ENCODE measurements around the gene KDM1B. TPM values are rescaled to one million over a fixed set of nuclear protein-coding genes. Genes with fewer than 3 reads are reported as not detected.

KDM1B gene
- total and polyA plus RNA-seq, 2 experiments from 2014 or later = 1.6 to 15.4 TPM

DNA sequence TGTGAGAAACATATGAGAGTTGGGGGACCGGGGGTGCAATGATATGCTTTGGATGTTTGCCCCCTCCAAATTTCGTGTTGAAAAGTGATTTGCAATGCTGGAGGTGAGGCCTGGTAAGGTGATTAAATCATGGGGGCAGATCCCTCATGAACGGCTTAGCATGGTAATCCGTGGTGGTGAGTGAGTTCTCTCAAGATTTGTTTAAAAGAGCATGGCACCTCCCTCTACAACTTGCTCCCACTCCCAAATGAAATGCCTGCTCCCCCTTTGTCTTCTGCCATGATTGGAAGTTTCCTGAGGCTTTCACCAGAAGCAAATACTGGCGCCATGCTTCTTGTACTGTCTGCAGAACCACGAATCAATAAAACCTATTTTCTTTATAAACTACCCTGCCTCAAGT lies 106.7 kb downstream of the KDM1B start:
- H3K27ac ChIP-seq = peak overlapping the region; percentile 13
- no peaks in the 10 kb centered on the region for H3K27me3 ChIP-seq
- no peaks in the 10 kb centered on the region for H3K9me3 ChIP-seq (ENCODE audit: low read depth)
- no peak for DNase-seq (ENCODE audit: low read depth in 1 of 2, low spot score in 1 of 2)
- H3K36me3 ChIP-seq = peaks cover 5% of the 10 kb centered on the region
- TF ChIP-seq, protein P1, sequence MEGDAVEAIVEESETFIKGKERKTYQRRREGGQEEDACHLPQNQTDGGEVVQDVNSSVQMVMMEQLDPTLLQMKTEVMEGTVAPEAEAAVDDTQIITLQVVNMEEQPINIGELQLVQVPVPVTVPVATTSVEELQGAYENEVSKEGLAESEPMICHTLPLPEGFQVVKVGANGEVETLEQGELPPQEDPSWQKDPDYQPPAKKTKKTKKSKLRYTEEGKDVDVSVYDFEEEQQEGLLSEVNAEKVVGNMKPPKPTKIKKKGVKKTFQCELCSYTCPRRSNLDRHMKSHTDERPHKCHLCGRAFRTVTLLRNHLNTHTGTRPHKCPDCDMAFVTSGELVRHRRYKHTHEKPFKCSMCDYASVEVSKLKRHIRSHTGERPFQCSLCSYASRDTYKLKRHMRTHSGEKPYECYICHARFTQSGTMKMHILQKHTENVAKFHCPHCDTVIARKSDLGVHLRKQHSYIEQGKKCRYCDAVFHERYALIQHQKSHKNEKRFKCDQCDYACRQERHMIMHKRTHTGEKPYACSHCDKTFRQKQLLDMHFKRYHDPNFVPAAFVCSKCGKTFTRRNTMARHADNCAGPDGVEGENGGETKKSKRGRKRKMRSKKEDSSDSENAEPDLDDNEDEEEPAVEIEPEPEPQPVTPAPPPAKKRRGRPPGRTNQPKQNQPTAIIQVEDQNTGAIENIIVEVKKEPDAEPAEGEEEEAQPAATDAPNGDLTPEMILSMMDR (IDR thresholded peaks at IDR 0.05; ENCODE audit: low read depth, low read length) = no peak
- H3K4me3 ChIP-seq = no peak overlapping the region
- no peaks in the 10 kb centered on the region for H3K4me1 ChIP-seq (ENCODE audit: low read depth)

DNA sequence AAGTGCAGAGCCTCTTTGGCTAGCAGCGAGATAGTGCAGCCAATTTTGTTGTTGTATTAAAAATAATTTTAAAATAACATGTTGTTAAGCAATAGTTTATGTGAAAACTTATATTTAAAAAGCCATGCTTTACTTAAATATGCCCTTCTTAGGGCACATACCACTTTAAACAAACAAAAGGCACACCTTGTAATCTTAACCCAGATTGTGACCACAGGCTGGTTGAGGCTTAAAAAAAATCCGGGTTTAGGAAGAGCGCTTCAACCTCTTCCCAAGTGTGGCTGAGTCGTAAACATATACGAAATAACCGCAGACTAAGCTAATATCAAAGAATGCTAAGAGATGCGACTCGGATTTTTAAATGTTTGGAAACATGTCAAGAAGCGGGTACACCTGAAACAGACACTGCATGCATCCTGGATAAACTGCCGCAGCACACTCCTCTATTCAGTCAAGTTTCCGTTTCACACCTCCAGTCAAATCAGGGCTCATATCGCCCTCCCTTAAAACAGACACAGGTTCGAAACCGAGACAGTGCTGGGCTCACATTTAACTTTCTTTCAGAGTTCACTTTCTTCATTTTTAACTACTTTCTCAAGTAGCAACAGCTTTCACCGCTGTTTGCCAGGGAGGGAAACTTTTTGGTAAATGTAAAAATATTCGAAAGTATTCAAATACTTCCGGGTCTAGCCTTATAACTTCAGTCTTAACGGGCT lies 107.6 kb downstream of the KDM1B start:
- peak in 1 of 2 donors; percentile 10 for DNase-seq (ENCODE audit: low read depth in 1 of 2, low spot score in 1 of 2)
- Histone ChIP-seq H3K4me1 (ENCODE audit: low read depth) (no peaks in the 10 kb centered on the region), H3K27me3 (no peaks in the 10 kb centered on the region), H3K36me3 (peaks cover under 1% of the 10 kb centered on the region), H3K27ac (no peak overlapping the region), H3K9me3 (ENCODE audit: low read depth) (no peaks in the 10 kb centered on the region), H3K4me3 (peak overlapping the region; percentile 51)
- TF ChIP-seq, protein P1 (IDR thresholded peaks at IDR 0.05; ENCODE audit: low read depth, low read length) = no peak

DNA sequence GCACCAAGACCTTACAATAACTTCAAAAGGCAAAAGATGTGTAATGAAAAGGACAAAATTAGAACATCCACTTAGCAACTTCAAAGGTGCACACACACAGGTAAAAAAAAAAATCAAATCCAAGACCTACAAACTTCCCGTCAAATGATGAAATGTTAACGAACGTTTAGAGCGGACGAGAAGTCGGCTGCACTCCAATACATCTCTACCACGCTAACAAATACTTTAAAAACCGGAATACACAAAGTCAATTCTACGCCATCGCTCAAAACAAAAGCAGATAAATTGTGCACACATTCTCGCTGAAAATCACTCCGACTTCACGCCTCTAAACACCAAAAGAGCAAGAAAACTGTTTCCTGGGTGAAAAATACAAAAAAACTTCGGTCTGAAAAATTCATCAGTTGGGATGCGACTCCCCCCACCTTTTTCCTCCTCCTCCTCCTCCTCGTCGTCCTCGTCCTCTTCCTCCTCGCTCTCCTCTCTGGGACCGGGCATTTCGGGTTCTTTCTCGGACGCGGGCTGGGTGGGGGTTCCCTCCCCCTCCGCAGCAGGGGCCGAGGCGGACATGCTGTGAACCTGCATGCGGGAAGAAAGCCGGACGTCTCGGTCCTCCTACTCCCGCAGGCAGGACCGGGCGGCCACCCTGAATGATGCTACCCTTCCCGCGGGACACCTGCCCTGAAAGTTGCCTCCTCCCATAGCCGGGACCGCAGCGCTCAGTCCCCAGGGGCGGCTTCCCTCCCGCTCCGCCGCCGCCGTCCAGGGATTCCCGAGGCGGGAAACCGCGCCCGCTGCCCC lies 108.4 kb downstream of the KDM1B start:
- H3K4me3 ChIP-seq = peak overlapping the region; percentile 51
- TF ChIP-seq, protein P1 (IDR thresholded peaks at IDR 0.05; ENCODE audit: low read depth, low read length) = no peak
- H3K27me3 ChIP-seq = no peaks in the 10 kb centered on the region
- H3K9me3 ChIP-seq (ENCODE audit: low read depth) = no peaks in the 10 kb centered on the region
- peak in 1 of 2 donors; percentile 25 for DNase-seq (ENCODE audit: low read depth in 1 of 2, low spot score in 1 of 2)
- peak overlapping the region; percentile 93 for H3K27ac ChIP-seq
- H3K4me1 ChIP-seq (ENCODE audit: low read depth) = no peaks in the 10 kb centered on the region
- no peaks in the 10 kb centered on the region for H3K36me3 ChIP-seq

DNA sequence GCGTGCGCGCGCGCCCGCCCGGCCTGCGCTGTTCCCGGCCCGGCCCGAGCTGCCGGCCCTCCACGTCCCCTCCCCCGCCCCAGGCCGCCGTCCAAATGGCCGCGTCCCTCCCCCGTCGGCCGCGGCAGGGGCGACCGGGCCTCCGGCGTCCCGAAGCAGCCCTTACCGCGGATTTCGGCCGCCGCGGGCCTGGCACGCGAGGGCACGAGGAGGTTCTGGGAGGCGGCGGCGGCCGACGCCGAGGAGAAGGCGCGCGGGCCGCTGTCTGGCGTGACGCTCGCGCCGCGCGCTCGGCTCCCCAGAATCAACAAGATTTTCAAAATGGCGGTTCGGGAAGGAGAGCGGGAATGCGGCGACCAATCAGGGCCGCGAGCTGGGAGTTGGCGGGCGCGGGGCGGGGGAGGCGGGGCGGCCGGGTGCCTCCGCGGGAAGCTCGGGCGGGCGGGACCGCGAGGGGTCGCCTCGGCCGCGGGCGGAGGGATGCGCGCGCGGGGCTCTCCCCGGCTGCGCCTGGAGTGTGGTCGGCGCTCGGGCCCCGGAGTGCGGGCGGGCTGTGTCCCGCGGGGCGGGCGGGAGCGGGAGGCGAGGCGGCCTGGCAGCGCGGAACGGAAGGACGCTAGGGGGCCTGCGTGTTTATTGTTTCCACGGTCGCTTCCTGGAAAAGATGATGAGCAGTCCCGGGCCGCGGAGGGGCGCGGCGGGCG lies 109.1 kb downstream of the KDM1B start, which contains the start of gene DEK:
Gene DEK, minus strand, starts transcription at position 312 of the 704 bp plus-strand sequence. CDS start 543 bp downstream, outside the sequence.
- no peaks in the 10 kb centered on the region for H3K36me3 ChIP-seq
- TF ChIP-seq, protein P1 (IDR thresholded peaks at IDR 0.05; ENCODE audit: low read depth, low read length) = peak; percentile 52
- no peaks in the 10 kb centered on the region for H3K9me3 ChIP-seq (ENCODE audit: low read depth)
- H3K27ac ChIP-seq = peak within 1 kb of the TSS; percentile 93
- H3K27me3 ChIP-seq = no peaks in the 10 kb centered on the region
- DNase-seq (ENCODE audit: low read depth in 1 of 2, low spot score in 1 of 2) = peak; percentile 87 to 93
- H3K4me3 ChIP-seq = peak within 1 kb of the TSS; percentile 51
- H3K4me1 ChIP-seq (ENCODE audit: low read depth) = no peaks in the 10 kb centered on the region

DNA sequence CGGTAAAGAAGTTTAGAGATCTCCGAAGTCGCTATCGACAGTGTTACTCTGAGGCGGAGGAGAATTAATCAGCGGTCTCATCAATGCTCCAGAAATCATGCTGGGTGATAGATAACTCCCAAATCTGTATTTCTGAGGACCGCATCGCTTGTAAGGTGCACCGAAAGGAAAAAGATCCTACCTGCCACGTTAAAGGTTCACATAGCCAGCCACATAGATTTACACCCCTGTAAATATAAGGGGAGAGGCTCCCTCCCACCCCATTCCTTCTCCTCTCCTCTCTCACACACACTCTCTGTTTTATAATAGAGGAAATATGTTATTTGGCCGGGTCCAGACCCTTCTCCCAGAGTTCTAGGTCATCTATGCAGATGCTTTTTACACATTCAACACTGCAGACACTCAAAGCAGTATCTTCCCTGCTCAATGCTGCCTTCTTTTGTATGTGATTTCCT lies 109.7 kb downstream of the KDM1B start:
- Histone ChIP-seq H3K36me3 (no peaks in the 10 kb centered on the region), H3K4me1 (ENCODE audit: low read depth) (no peaks in the 10 kb centered on the region), H3K27me3 (no peaks in the 10 kb centered on the region), H3K9me3 (ENCODE audit: low read depth) (no peaks in the 10 kb centered on the region), H3K4me3 (peak overlapping the region; percentile 51), H3K27ac (peak overlapping the region; percentile 93)
- no peak for DNase-seq (ENCODE audit: low read depth in 1 of 2, low spot score in 1 of 2)
- TF ChIP-seq, protein P1 (IDR thresholded peaks at IDR 0.05; ENCODE audit: low read depth, low read length) = no peak
